Transverse colon (tissue), 4 donors: ENCODE measurements around the gene RIPOR1. TPM values are rescaled to one million over a fixed set of nuclear protein-coding genes. Genes with fewer than 3 reads are reported as not detected.

Experiments
- DNase-seq: peaks from one replicate; pipeline ENCODE4 v3.0.0-alpha.2; 2019
- H3K27ac ChIP-seq, 4 donors: fragments of 200-600 bp; sonication (generic); 2 replicates each; pipeline ENCODE4 v1.5.1; 2016 to 2018; ENCODE audit warnings: inconsistent platforms in 4 of 4
- H3K27me3 ChIP-seq: fragments of 200-600 bp; sonication (generic); 2 replicates; pipeline ENCODE4 v1.5.1; 2017; ENCODE audit warnings: inconsistent platforms
- H3K36me3 ChIP-seq, 4 donors: fragments of 200-600 bp; sonication (generic); 2 replicates each; pipeline ENCODE4 v1.5.1; 2017 to 2019; ENCODE audit warnings: inconsistent platforms in 4 of 4
- H3K4me1 ChIP-seq, 4 donors: fragments of 200-600 bp; sonication (generic); 2 replicates each; pipeline ENCODE4 v1.5.1; 2017 to 2020; ENCODE audit warnings: inconsistent platforms in 4 of 4
- H3K4me3 ChIP-seq, 4 donors: fragments of 200-600 bp; sonication (generic); 1 replicate in 1 of 4; 2 replicates in 3 of 4; pipeline versions ENCODE4 v1.5.1 to v1.6.1; 2017 to 2019; ENCODE audit warnings: inconsistent platforms in 4 of 4
- H3K9me3 ChIP-seq, 2 donors: fragments of 200-600 bp; sonication (generic); 2 replicates each; pipeline ENCODE4 v1.5.1; 2017 to 2019; ENCODE audit warnings: inconsistent platforms in 2 of 2
- EP300 ChIP-seq: sonication (generic); formaldehyde crosslinking; IDR thresholded peaks from one replicate; pipeline ENCODE4 v1.6.1; 2017; ENCODE audit warnings: antibody characterized with exemption, low read depth
- POLR2A ChIP-seq: fragments of 450-650 bp; IDR thresholded peaks from one replicate; pipeline ENCODE4 v1.6.1; 2016; ENCODE audit warnings: antibody characterized with exemption, mild to moderate bottlenecking, moderate library complexity
- POLR2AphosphoS5 ChIP-seq, 3 donors: sonication (generic); formaldehyde crosslinking; IDR thresholded peaks; one replicate each; pipeline ENCODE4 v1.6.1; 2016; ENCODE audit warnings: antibody characterized with exemption in 3 of 3
- WGBS, 2 donors: methylation state at CpG; one replicate each; pipeline ENCODE4 v1.1.5; 2018; ENCODE audit warnings: low coverage in 1 of 2; 5-methylcytosine and 5-hydroxymethylcytosine counted together
- in situ Hi-C, 4 donors: fragments of 200-750 bp; cut with MboI; loops; one replicate each; pipeline versions ENCODE4 v1.15.0 to v1.15.1; 2017; ENCODE audit warnings: low sequenced_read_pairs in 3 of 4, low pct_ligation_motif_present in 1 of 4, low pct_unique_long_range_greater_than_20kb in 1 of 4
- intact Hi-C: fragments of 100-400 bp; cut with DNase I; formaldehyde crosslinking; loops from one replicate; pipeline ENCODE4 v1.15.1; 2023; ENCODE audit warnings: low total_unique reads
- total RNA-seq, 4 donors: library from RNA; depleted of rRNA; stranded (reverse); fragments of >200 nt; gene quantifications; one replicate each; pipeline ENCODE4 v1.1.0, GENCODE V29; 2016
- TF ChIP-seq, protein P1 (sequence below), 5 experiments: fragments of 200-600 bp in 3 of 5; fragments of 450-650 bp in 2 of 5; sonication (generic) in 3 of 5; IDR thresholded peaks; 1 replicate in 2 of 5; 2 replicates in 3 of 5; pipeline ENCODE4 v1.5.1; 2016 to 2017; ENCODE audit warnings: antibody characterized with exemption in 5 of 5, inconsistent platforms in 3 of 5, mild to moderate bottlenecking in 2 of 5, moderate library complexity in 1 of 5

Gene RIPOR1
- total RNA-seq, 4 donors from 2014 or later, result 11.2 to 141 (median 24.1) TPM

DNA sequence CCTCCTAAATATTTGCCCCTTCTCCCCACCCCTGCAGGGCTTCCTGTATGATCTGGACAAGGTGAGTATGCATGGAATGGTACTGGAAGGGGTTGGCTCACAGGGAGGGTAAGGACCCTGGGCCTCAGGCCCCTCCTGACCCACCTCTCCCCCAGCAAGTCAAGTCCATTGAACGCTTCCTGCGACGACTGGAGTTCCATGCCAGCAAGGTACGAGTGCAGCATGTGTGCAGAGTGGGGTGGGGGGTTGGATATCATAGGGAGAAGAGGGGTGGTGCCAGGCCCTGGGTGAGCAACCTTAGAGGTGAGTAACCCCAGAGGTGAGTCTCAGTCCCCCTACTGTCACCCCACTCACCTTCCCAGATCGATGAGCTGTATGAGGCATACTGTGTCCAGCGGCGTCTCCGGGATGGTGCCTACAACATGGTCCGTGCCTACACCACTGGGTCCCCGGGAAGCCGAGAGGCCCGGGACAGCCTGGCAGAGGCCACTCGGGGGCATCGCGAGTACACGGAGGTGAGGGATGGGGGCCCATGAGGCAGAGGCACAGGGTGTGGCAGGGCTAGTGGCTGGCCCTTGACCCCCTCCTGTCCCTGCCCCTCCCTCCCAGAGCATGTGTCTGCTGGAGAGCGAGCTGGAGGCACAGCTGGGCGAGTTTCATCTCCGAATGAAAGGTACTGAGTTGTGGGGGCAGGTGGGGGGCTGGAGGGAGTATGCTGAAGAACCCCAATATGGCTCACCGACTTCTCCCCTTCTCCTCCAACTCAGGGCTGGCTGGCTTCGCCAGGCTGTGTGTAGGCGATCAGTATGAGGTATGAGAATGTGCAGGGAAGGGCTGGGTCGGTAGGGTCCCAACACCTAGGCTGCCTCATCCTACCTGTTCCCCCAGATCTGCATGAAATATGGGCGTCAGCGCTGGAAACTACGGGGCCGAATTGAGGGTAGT is 11.3 kb downstream of the RIPOR1 start:
- no peak for DNase-seq
- Histone ChIP-seq H3K36me3 (no peaks in the 10 kb centered on the region), H3K27me3 (peaks cover 17% of the 10 kb centered on the region), H3K4me1 (peaks cover 12 to 30% (median 24%) of the 10 kb centered on the region in 4 donors), H3K4me3 (no peak overlapping the region), H3K9me3 (no peaks in the 10 kb centered on the region), H3K27ac (no peak overlapping the region)
- intact Hi-C loops (no loop called here), in situ Hi-C loops (no loop called here)
- 82 to 90% methylated on average over 4 to 25 of the region's 27 CpGs for WGBS, 2 donors
- TF ChIP-seq POLR2AphosphoS5 (IDR thresholded peaks at IDR 0.05) (no peak), POLR2A (no peak), EP300 (no peak)
- TF ChIP-seq, protein P1, sequence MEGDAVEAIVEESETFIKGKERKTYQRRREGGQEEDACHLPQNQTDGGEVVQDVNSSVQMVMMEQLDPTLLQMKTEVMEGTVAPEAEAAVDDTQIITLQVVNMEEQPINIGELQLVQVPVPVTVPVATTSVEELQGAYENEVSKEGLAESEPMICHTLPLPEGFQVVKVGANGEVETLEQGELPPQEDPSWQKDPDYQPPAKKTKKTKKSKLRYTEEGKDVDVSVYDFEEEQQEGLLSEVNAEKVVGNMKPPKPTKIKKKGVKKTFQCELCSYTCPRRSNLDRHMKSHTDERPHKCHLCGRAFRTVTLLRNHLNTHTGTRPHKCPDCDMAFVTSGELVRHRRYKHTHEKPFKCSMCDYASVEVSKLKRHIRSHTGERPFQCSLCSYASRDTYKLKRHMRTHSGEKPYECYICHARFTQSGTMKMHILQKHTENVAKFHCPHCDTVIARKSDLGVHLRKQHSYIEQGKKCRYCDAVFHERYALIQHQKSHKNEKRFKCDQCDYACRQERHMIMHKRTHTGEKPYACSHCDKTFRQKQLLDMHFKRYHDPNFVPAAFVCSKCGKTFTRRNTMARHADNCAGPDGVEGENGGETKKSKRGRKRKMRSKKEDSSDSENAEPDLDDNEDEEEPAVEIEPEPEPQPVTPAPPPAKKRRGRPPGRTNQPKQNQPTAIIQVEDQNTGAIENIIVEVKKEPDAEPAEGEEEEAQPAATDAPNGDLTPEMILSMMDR (IDR thresholded peaks at IDR 0.05), result no peak

DNA sequence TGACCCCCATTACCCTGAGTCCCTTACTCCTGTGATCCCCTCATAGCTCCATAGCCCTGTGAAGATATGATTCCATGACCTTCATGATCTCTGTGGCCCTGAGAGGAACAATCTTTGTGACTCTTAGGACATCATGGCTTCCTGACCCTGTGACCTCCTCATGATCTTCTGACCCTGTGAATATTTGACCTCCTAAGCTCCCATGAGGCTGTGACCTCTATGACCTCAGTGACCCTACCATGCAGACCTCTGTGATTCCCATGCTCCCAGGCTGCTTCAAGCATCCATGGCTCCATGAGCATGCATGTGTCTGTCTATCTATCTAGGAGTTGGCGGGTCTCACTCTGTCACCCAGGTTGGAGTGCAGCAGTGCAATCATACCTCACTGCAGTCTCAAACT is 12.1 kb downstream of the RIPOR1 start:
- peaks cover 17% of the 10 kb centered on the region for H3K27me3 ChIP-seq
- no peaks in the 10 kb centered on the region for H3K9me3 ChIP-seq
- H3K4me1 ChIP-seq, result peaks cover 12 to 30% (median 24%) of the 10 kb centered on the region in 4 donors
- WGBS, 2 donors, result 100% methylated on average over 1 of the region's 1 CpG; no CpG with 5 or more reads in 1 of the 2 donors
- no peak overlapping the region for H3K27ac ChIP-seq
- no peak for DNase-seq
- in situ Hi-C loops (no loop called here), intact Hi-C loops (no loop called here)
- H3K36me3 ChIP-seq, result no peaks in the 10 kb centered on the region
- no peak overlapping the region for H3K4me3 ChIP-seq
- TF ChIP-seq, protein P1 (IDR thresholded peaks at IDR 0.05), result no peak
- no peak for TF ChIP-seq POLR2A
- no peak for TF ChIP-seq EP300

DNA sequence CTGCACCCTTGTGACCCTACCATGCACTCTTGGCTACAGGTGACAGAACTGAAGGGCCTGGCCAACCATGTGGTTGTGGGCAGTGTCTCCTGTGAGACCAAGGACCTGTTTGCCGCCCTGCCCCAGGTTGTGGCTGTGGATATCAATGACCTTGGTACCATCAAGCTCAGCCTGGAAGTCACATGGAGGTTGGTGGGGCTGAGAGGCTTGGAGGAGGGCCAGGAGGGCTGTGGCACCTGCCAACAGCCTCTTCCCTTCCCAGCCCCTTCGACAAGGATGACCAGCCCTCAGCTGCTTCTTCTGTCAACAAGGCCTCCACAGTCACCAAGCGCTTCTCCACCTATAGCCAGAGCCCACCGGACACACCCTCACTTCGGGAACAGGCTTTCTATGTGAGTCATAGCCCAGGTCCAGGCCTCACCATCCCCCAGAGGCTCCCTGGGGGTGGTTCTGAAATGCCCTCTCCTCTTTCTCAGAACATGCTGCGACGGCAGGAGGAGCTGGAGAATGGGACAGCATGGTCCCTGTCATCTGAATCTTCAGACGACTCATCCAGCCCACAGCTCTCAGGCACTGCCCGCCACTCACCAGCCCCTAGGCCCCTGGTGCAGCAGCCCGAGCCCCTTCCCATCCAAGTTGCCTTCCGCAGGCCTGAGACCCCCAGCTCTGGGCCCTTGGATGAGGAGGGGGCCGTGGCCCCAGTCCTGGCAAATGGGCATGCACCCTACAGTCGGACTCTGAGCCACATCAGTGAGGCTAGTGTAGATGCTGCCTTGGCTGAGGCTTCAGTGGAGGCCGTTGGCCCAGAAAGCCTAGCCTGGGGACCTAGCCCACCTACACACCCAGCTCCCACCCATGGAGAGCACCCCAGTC is 13.0 kb downstream of the RIPOR1 start:
- Histone ChIP-seq H3K4me1 (peaks cover 14 to 29% (median 26%) of the 10 kb centered on the region in 4 donors), H3K36me3 (no peaks in the 10 kb centered on the region), H3K27ac (no peak overlapping the region), H3K27me3 (peaks cover 14% of the 10 kb centered on the region), H3K4me3 (no peak overlapping the region), H3K9me3 (no peaks in the 10 kb centered on the region)
- intact Hi-C loops (no loop called here), in situ Hi-C loops (no loop called here)
- TF ChIP-seq, protein P1 (IDR thresholded peaks at IDR 0.05), result no peak
- TF ChIP-seq POLR2AphosphoS5 (IDR thresholded peaks at IDR 0.05) (no peak), POLR2A (no peak), EP300 (no peak)
- WGBS, 2 donors, result 88% methylated on average over 14 of the region's 14 CpGs; no CpG with 5 or more reads in 1 of the 2 donors
- peak; percentile 5 for DNase-seq

DNA sequence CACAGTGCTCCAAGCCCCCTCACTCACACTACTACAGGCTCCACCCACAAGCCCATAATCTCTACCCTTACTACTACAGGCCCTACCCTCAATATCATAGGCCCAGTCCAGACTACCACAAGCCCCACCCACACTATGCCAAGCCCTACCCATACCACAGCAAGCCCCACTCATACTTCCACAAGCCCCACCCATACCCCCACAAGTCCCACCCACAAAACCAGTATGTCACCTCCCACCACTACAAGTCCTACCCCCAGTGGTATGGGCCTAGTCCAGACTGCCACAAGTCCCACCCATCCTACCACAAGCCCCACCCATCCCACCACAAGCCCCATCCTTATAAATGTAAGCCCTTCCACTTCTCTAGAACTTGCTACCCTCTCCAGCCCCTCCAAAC is 13.8 kb downstream of the RIPOR1 start:
- peak; percentile 55 for DNase-seq
- Histone ChIP-seq H3K27me3 (peaks cover 5% of the 10 kb centered on the region), H3K9me3 (no peaks in the 10 kb centered on the region), H3K36me3 (no peaks in the 10 kb centered on the region), H3K4me1 (peaks cover 18 to 29% (median 27%) of the 10 kb centered on the region in 4 donors), H3K4me3 (no peak overlapping the region), H3K27ac (no peak overlapping the region)
- in situ Hi-C loops, result no loop called here
- intact Hi-C loops, result no loop called here
- TF ChIP-seq EP300 (no peak), POLR2AphosphoS5 (IDR thresholded peaks at IDR 0.05) (no peak), POLR2A (no peak)
- TF ChIP-seq, protein P1 (IDR thresholded peaks at IDR 0.05), result no peak
